Esophagus muscularis mucosa (tissue), 4 donors: ENCODE measurements around the gene KRTAP5-2. TPM values are rescaled to one million over a fixed set of nuclear protein-coding genes. Genes with fewer than 3 reads are reported as not detected.
"Not testable (repeated sequence)": the region's sequence is repeated elsewhere in the genome, so short reads cannot be mapped to it uniquely, and the experiment has no call there.

Experiments used
- DNase-seq: peaks from one replicate; pipeline ENCODE4 v3.0.0-alpha.2; 2017; ENCODE audit errors: extremely low spot score
- H3K27ac ChIP-seq, 4 donors: fragments of 200-600 bp; sonication (generic); replicated peaks in 1 of 4; 1 replicate in 3 of 4; 2 replicates in 1 of 4; pipeline ENCODE4 v1.5.1; 2016 to 2019; ENCODE audit warnings: mild to moderate bottlenecking in 1 of 4
- H3K27me3 ChIP-seq, 4 donors: fragments of 200-600 bp; sonication (generic); one replicate each; pipeline versions ENCODE4 v1.5.1 to v1.6.0; 2016 to 2019
- H3K36me3 ChIP-seq, 4 donors: fragments of 200-600 bp; sonication (generic); one replicate each; pipeline ENCODE4 v1.5.1; 2016 to 2019
- H3K4me1 ChIP-seq, 4 donors: fragments of 200-600 bp; sonication (generic); one replicate each; pipeline ENCODE4 v1.5.1; 2016 to 2019
- H3K4me3 ChIP-seq, 4 donors: fragments of 200-600 bp; sonication (generic); 1 replicate in 2 of 4; 2 replicates in 2 of 4; pipeline ENCODE4 v1.5.1; 2016 to 2019; ENCODE audit warnings: mild to moderate bottlenecking in 4 of 4, moderate library complexity in 1 of 4
- H3K9me3 ChIP-seq, 4 donors: fragments of 200-600 bp; sonication (generic); 1 replicate in 3 of 4; 2 replicates in 1 of 4; pipeline ENCODE4 v1.5.1; 2016 to 2019
- CTCF ChIP-seq, 3 experiments: fragments of 200-600 bp in 2 of 3; fragments of 450-650 bp in 1 of 3; sonication (generic) in 2 of 3; IDR thresholded peaks; one replicate each; pipeline ENCODE4 v1.5.1; 2017 to 2019; ENCODE audit warnings: antibody characterized with exemption in 3 of 3, mild to moderate bottlenecking in 2 of 3, moderate library complexity in 1 of 3
- EP300 ChIP-seq: sonication (generic); formaldehyde crosslinking; IDR thresholded peaks from one replicate; pipeline ENCODE4 v1.6.1; 2017; ENCODE audit warnings: antibody characterized with exemption
- POLR2A ChIP-seq: fragments of 450-650 bp; IDR thresholded peaks from one replicate; pipeline ENCODE4 v1.6.1; 2017; ENCODE audit warnings: antibody characterized with exemption, moderate library complexity, mild to moderate bottlenecking, low read depth
- POLR2AphosphoS5 ChIP-seq, 2 donors: sonication (generic); formaldehyde crosslinking; IDR thresholded peaks; one replicate each; pipeline ENCODE4 v1.6.1; 2017; ENCODE audit warnings: antibody characterized with exemption in 2 of 2
- WGBS: methylation state at CpG from one replicate; pipeline ENCODE4 v1.1.5; 2018; 5-methylcytosine and 5-hydroxymethylcytosine counted together
- intact Hi-C: fragments of 100-400 bp; cut with DNase I; formaldehyde crosslinking; loops from one replicate; pipeline ENCODE4 v1.15.1; 2023
- total RNA-seq, 4 donors: library from RNA; depleted of rRNA; stranded (reverse); fragments of >200 nt; gene quantifications; one replicate each; pipeline versions ENCODE4 v1.1.0 to v1.2.1, GENCODE V29; 2016

KRTAP5-2 gene
- total RNA-seq, 4 donors from 2014 or later = not detected

DNA sequence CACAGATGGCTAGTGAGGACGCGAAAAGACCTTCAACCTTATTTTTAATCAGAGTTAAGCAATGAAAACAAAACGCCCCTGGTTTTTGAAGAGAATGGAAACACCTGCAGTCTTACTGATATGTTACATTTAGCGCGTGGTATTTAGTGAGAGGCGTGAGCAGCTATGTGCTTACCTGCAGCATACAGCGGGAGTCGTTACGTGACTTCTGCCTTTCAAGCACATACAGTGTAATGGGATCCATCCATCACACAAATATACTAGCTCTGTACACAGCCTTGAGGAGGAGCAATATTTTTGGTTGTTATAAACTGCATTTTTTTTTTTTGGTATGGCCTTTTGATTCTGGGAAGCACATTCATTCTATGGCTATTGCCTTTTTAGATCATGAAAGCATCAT lies 5.5 kb downstream of the KRTAP5-2 start:
- WGBS = 69% methylated on average over 9 of the region's 9 CpGs
- Histone ChIP-seq H3K4me1 (no peaks in the 10 kb centered on the region), H3K27ac (no peak overlapping the region), H3K36me3 (no peaks in the 10 kb centered on the region), H3K27me3 (peaks cover 0 to 48% (median 2%) of the 10 kb centered on the region in 4 donors), H3K9me3 (no peaks in the 10 kb centered on the region), H3K4me3 (no peak overlapping the region)
- TF ChIP-seq EP300 = no peak
- TF ChIP-seq POLR2AphosphoS5 (IDR thresholded peaks at IDR 0.05) = no peak
- TF ChIP-seq CTCF (IDR thresholded peaks at IDR 0.05) = no peak
- no peak for TF ChIP-seq POLR2A
- DNase-seq = no peak
- intact Hi-C loops = no loop called here

- Histone ChIP-seq H3K9me3 (no peaks in the 10 kb centered on the region), H3K36me3 (no peaks in the 10 kb centered on the region), H3K4me3 (no peak overlapping the region), H3K27ac (no peak overlapping the region), H3K27me3 (peaks cover 0 to 29% (median 2%) of the 10 kb centered on the region in 4 donors), H3K4me1 (no peaks in the 10 kb centered on the region)
- 86% methylated on average over 6 of the region's 6 CpGs for WGBS
- no peak for DNase-seq
- intact Hi-C loops = no loop called here
- TF ChIP-seq CTCF (IDR thresholded peaks at IDR 0.05) (no peak), EP300 (no peak), POLR2A (no peak), POLR2AphosphoS5 (IDR thresholded peaks at IDR 0.05) (no peak)
Measured at GRCh38 chr11:1589996-1590395, 8.1 kb downstream of the KRTAP5-2 start.

DNA sequence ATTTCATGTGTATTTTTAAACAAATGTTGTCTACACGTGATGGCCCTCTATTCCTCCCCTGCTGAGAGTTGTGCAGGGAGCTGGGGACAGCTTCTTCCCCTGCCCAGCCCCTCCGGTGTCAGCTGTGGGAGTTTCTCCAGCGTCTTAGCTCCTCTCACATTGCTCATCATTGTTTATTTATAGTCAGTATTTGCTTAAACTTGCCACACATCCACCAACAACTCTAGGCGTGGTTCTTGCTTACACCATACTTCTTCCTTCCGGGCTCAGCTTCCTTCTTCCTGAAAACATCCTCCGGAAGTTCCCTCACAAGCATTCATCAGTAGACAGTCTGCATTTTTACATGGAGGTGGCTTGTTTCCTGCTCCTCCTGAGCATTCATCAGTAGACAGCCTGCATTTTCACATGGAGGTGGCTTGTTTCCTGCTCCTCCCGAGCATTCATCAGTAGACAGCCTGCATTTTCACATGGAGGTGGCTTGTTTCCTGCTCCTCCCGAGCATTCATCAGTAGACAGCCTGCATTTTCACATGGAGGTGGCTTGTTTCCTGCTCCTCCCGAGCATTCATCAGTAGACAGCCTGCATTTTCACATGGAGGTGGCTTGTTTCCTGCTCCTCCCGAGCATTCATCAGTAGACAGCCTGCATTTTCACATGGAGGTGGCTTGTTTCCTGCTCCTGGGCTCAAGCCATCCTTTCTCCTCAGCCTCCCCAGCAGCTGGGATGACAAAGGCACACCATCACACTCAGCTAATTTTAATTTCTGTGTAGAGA lies 8.7 kb downstream of the KRTAP5-2 start:
- H3K9me3 ChIP-seq, H3K36me3 ChIP-seq, intact Hi-C loops, DNase-seq, H3K4me3 ChIP-seq, H3K27ac ChIP-seq, H3K4me1 ChIP-seq: not testable (repeated sequence)
- 34% methylated on average over 8 of the region's 10 CpGs for WGBS
- peaks cover 0 to 27% (median 2%) of the 10 kb centered on the region in 4 donors for H3K27me3 ChIP-seq

- Histone ChIP-seq H3K4me1 (no peaks in the 10 kb centered on the region), H3K27me3 (peaks cover 0 to 5% (median 0%) of the 10 kb centered on the region in 4 donors), H3K36me3 (no peaks in the 10 kb centered on the region), H3K9me3 (no peaks in the 10 kb centered on the region), H3K27ac (no peak overlapping the region), H3K4me3 (no peak overlapping the region)
- intact Hi-C loops = no loop called here
- no peak for TF ChIP-seq CTCF (IDR thresholded peaks at IDR 0.05)
- TF ChIP-seq EP300 = no peak
- no peak for TF ChIP-seq POLR2A
- no peak for TF ChIP-seq POLR2AphosphoS5 (IDR thresholded peaks at IDR 0.05)
- WGBS = 88% methylated on average over 2 of the region's 2 CpGs
- no peak for DNase-seq
Measured at GRCh38 chr11:1586699-1587098, 11.4 kb downstream of the KRTAP5-2 start.

DNA sequence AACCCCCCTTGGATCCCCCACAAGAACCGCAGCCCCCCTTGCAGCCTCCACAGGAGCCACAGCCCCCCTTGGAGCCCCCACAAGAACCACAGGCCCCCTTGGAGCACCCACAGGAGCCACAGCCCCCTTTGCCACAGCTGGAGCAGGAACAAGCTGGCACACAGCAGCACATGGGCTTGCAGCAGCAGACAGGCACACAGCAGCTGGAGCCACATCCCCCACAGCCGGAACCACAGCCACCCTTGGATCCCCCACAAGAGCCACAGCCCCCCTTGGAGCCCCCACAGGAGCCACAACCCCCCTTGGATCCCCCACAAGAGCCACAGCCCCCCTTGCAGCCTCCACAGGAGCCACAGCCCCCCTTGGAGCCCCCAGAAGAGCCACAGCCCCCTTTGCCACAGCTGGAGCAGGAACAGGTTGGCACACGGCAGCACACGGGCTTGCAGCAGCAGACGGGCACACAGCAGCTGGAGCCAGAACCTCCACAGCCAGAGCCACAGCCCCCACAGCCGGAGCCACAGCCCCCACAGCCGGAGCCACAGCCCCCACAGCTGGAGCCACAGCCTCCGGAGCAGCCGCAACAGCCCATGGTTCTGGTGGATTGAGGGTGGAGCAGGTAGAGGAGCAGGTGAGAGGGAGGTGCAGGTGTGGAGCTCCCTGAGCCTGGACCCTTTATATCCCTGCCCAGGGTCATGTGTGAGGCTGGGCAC lies 13.3 kb downstream of the KRTAP5-2 start, which contains the start of gene KRTAP5-1:
TSS of gene KRTAP5-1 (minus strand) at position 623 of the 710 bp plus-strand sequence. CDS start at position 589, 34 bp downstream.
- H3K36me3 ChIP-seq, intact Hi-C loops, H3K27ac ChIP-seq, H3K27me3 ChIP-seq, H3K4me1 ChIP-seq, H3K9me3 ChIP-seq, H3K4me3 ChIP-seq, DNase-seq: not testable (repeated sequence)
- 53% methylated on average over 2 of the region's 9 CpGs for WGBS

- H3K4me3 ChIP-seq, H3K27me3 ChIP-seq, DNase-seq, intact Hi-C loops, H3K36me3 ChIP-seq, H3K9me3 ChIP-seq, H3K27ac ChIP-seq, H3K4me1 ChIP-seq: not testable (repeated sequence)
- WGBS = 76% methylated on average over 2 of the region's 2 CpGs
Measured at GRCh38 chr11:1582909-1583308, 15.2 kb downstream of the KRTAP5-2 start.
